SK-MEL-5 (cell line): ENCODE measurements around the gene CEP131. TPM values are rescaled to one million over a fixed set of nuclear protein-coding genes. Genes with fewer than 3 reads are reported as not detected.

Experiments used
- DNase-seq: peaks from one replicate; pipeline ENCODE4 v3.0.0-alpha.2; 2016; ENCODE audit warnings: low read depth, low spot score
- in situ Hi-C: cut with HindIII; loops from 2 replicates; pipeline ENCODE4 v1.10.0; 2016; ENCODE audit warnings: low sequenced_read_pairs, high pct_unique_total_duplicates, low pct_unique_long_range_greater_than_20kb
- total RNA-seq: library from RNA; depleted of rRNA; stranded (reverse); fragments of >200 nt; shearing (Covaris generic); gene quantifications from 2 replicates; pipeline ENCODE4 v1.2.3, GENCODE V29; 2014

Gene CEP131
- total RNA-seq, 1 experiment from 2014 or later = 26.4 TPM

GRCh38 chr17:81253358-81254131 is 30.8 kb upstream of the CEP131 start:
- in situ Hi-C loops = no loop called here
- peak; percentile 75 for DNase-seq

- in situ Hi-C loops = no loop called here
- no peak for DNase-seq
Observed at GRCh38 chr17:81252987-81253329, 30.2 kb upstream of the CEP131 start.

GRCh38 chr17:81252326-81252986 is 29.7 kb upstream of the CEP131 start:
- in situ Hi-C loops = no loop called here
- no peak for DNase-seq

- no peak for DNase-seq
- in situ Hi-C loops = no loop called here
Observed at GRCh38 chr17:81251709-81252301, 29.0 kb upstream of the CEP131 start.

- in situ Hi-C loops = no loop called here
- no peak for DNase-seq
Observed at GRCh38 chr17:81251094-81251708, 28.4 kb upstream of the CEP131 start.

GRCh38 chr17:81250286-81251093 is 27.7 kb upstream of the CEP131 start:
- DNase-seq = no peak
- in situ Hi-C loops = no loop called here

- in situ Hi-C loops = no loop called here
- no peak for DNase-seq
Observed at GRCh38 chr17:81249223-81250040, 26.7 kb upstream of the CEP131 start.

GRCh38 chr17:81248649-81249048 is 25.9 kb upstream of the CEP131 start:
- in situ Hi-C loops = no loop called here
- DNase-seq = no peak

- no peak for DNase-seq
- in situ Hi-C loops = no loop called here
Observed at GRCh38 chr17:81247339-81247990, 24.7 kb upstream of the CEP131 start.

- in situ Hi-C loops = no loop called here
- DNase-seq = no peak
Observed at GRCh38 chr17:81246679-81247338, 24.0 kb upstream of the CEP131 start.

GRCh38 chr17:81246343-81246670 is 23.5 kb upstream of the CEP131 start:
- no peak for DNase-seq
- in situ Hi-C loops = no loop called here

- no peak for DNase-seq
- in situ Hi-C loops = no loop called here
Observed at GRCh38 chr17:81245665-81246342, 23.0 kb upstream of the CEP131 start.

GRCh38 chr17:81245024-81245664 is 22.4 kb upstream of the CEP131 start:
- no peak for DNase-seq
- in situ Hi-C loops = no loop called here

- in situ Hi-C loops = no loop called here
Observed at GRCh38 chr17:81244358-81245023, 21.7 kb upstream of the CEP131 start.

GRCh38 chr17:81243333-81243664 is 20.5 kb upstream of the CEP131 start:
- in situ Hi-C loops = no loop called here
- DNase-seq = no peak

More at GRCh38 chr17:81244358-81245023, 21.7 kb upstream of the CEP131 start:
- no peak for DNase-seq
